Kidney glomerular epithelial cell (primary cell): Measurements from ENCODE around the gene TBC1D20.
"Not testable (repeated sequence)": the region's sequence is repeated elsewhere in the genome, so short reads cannot be mapped to it uniquely, and the experiment has no call there.

Source experiments
- DNase-seq: peaks from one replicate; lab custom pipeline; 2025; lab: John Stamatoyannopoulos, UW

TBC1D20 gene

DNA sequence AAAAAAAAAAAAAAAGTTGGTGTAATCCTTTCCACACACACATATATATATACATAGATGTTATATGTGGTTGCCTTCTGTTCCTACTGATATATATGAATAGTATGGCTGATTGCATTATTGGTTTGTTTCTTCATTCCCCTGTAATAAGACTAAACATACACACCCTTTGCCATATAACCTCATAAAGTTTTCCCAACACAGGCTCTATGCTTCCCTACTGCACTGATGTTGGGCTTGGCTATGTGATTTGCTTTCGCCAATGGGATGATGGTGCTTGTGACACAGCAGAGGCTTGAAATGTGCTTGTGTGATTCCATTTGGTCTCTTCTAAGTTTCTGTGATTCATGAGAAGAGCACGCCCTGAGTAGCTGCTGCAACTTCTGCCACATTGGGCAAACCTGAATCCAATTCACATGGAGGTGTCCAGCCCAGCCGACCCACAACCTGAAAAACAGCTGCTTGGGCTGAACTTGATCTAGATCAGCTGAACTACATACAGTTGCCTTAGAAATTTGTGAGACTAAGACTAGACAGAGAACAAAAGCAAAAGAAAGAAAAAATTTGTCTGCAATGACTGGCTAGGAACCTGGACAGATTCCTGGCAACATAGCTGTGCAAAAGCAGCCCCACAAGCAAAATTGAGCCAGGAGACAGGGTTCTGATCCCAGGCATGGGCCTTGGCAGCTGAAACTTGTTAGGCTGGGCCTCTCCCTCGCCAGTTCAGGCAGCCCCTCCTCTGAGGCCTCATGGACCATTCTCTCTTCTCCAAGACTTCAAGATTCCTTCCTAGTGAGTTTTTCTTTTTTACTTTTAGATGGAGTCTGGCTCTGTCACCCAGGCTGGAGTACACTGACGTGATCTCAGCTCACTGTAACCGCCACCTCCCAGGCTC lies 13.4 kb upstream of the TBC1D20 start:
- no peak for DNase-seq

DNA sequence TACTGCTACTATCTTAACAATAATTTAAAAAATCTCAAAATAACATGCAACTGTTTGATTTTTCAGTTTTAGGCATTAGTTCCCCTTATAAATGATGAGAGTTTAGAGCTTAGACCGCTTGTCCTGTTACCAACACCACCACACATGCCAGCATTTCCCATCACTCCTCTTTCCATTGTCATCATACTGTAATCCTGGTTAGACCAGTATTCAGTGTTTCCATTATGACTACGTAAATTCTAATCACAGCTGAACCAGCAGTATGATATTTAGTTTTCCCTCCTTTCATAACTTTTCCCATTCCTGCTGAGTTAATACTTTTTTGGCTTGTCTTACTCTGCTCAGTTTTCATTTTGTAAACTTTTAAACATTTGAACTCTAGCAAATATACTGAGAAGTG lies 12.2 kb upstream of the TBC1D20 start:
- DNase-seq: no peak

DNA sequence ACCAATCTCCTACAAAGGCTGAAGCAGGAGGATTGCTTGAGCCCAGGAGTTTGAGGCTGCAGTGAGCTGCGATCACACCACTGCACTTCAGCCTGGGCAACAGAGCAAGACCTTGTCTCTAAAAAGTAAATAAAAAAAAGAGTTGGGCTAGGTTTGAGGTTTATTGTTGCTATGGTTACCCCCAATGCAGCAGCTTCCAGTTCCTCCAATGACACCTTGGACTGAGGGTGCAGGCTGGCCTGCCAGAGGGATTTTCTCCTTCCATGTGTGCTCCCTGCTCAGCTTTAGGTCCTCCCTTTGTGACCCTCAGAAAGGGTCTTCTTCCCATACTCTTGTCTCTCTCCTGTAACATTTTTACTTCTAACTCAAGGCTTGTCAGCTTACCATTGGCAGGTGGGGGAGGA lies 10.6 kb upstream of the TBC1D20 start:
- DNase-seq: no peak

DNA sequence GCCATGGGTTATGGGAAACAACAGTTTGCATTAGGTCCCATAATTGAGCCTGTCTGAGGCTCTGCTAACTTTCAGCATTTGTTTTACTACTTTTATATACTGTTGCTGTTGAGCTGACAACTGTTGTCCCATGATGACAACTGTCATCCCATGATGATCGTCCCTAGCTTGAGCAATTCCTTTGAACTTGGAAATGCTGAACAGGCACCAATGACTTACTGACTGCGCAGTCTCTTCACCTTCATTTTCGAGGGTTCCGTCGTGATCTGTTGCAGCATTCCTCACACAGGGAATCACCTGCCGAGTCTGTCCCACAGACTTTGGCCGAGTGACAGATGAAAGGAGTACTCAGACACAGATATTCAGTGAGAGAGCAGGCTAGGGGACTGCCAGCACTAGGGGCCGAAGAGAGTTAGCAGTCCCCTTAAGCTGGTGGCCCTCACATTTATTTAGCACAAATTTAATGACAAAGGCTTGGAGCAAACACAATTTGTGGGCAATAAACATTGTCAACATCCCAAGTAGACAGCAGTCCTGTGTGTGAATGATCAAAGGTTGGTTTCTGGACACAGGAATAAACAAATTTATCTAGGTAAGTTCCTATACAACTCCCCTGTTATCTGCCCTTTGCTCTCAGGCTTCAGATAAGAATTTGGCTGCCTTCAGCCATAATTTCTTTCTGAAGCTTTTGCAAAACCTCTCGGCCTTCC lies 10.0 kb upstream of the TBC1D20 start:
- DNase-seq: no peak

DNA sequence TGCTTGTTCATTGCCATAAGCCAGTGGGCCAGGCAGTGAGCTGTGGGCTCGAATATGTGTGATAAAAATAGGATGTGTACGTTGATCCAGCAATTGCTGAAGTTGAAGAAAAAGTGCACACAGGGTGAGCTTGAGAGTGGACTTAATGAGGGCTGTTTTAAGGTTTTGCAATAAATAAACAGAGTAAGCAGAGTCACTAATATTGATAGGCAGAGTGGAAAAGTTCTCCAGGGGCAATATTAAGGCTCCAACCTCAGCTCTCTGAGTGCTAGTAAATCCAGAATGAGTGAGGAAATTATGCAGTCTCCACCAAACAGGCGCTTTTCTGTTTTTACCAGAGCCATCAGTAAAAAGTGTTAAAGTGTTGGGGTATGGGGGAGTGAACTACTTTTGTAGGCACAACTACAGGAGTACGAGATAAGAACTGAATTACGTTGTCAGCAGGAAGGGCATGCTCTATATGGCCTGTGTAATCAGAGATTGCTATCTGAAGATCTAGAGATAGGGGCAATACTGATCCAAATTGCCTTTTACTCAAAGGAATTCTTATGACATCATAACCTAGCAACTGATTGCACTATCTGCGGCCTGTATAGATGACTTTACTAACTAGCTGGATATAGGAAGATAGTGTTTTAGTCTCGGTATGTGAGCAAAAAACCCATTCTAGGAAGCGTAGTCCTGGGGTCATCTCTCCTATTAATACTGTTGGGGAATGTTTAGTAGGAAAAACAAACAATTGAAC lies 7.6 kb upstream of the TBC1D20 start:
- DNase-seq: no peak

DNA sequence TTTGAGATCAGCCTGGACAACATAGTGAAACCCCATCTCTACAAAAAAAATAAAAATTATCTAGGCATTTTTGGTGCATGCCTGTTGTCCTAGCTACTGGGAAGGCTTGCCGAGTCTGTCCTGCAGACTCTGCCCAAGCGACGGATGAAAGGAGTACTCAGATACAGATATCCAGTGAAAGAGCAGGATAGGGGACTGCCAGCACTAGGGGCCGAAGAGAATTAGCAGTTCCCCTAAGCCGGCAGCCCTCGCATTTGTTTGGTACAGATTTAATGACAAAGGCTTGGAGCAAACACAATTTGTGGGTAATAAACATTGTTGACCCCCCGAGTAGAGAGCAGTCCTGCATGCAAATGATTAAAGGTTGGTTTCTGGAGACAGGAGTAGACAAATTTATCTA lies 5.4 kb upstream of the TBC1D20 start:
- DNase-seq: no peak

DNA sequence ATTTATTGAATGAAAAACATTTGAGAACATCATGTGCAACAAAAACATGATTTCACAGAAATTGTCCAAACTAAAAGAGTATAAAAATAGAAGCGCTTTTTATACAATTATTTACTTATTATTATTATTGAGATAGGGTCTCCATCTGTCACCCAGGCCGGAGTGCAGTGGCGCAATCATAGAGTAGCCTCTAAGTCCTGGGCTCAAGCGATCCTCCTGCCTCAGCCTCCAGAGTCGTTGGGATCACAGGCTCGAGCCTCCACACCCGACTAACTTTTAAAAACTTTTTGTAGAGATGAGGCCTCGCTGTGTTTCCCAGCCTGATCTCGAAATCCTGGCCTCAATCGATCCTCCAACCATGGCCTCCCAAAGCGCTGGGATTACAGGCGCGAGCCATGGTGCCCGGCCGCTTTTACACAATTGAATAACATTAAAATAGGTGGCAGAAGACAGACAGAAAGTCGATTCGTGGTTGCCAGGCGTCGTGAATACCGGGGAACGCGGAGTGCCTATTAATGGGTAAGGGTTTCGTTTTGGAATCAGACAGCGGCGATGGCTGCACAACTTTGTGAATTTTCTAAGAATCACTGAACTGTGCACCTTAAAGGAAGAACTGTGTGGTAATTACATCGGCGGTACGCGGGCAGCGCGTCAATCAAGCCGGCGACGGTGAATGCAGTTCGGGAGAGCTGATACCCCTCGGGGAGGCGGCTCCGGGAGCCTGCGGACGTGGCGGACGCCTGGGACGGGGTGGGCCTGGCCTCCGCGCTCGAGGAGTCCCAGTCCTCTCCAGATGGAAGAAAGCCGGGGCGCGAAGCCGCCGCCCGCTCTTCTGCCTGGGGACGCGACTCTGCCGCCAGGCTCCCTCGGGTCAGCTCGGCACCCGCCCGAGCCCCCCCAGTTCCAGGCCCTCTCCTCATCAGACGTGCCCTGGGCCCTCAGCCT lies 807 bp downstream of the TBC1D20 start:
- DNase-seq: peak; percentile 32

DNA sequence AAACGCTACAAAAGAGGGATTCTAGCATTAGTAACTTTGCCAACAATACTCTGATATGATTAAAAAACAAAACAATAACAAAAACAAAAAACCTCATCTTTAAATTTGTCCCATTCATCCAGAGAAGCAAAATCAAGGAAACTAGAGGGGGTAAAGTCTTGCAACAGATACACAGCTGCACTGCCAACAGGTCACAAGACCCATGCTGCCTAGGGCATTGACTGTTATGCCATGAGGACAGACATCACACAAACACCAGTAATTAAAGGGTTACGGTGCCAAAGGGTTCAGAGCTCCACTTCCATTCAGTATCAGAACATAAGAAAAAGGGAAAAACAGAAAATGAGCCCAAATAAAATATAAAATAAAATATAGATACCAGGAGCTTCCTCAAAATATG lies 1.6 kb downstream of the TBC1D20 start:
- no peak for DNase-seq

DNA sequence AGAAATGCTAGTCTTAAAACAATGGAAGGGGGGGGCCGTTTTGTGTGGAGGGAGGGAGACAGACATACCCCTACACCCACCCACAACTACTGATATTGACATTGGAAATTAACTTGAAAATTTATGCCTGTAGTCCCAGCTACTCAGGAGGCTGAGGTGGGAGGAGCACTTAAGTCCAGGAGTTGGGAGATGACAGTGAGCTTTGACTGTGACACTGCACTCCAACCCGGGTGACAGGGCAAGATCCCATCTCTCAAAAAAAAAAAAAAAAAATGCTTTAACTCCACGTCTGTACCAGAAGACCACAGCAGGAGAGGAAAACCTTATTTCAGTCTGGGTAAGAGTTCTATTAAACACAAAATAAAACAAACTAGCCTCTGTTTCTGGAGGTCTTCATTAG lies 2.2 kb downstream of the TBC1D20 start:
- DNase-seq: no peak

DNA sequence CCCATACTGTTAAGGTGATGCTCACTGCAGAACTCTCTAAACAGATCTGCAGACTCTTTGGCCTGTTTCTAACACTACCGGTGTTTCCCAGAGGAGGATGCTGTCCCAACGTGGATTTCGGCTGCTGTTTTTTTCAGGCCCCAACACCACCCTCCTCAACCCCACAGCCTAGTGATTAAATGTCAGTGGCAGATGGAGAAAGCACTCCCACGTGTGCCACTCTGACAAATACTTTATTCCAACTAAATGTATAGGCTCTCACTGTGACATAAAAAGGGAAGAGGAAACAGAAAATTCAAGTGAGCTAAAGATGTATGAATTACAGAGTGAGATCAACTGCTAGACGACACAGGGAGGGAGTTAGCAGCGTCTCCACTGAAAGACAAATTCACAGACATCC lies 3.6 kb downstream of the TBC1D20 start:
- DNase-seq: no peak

DNA sequence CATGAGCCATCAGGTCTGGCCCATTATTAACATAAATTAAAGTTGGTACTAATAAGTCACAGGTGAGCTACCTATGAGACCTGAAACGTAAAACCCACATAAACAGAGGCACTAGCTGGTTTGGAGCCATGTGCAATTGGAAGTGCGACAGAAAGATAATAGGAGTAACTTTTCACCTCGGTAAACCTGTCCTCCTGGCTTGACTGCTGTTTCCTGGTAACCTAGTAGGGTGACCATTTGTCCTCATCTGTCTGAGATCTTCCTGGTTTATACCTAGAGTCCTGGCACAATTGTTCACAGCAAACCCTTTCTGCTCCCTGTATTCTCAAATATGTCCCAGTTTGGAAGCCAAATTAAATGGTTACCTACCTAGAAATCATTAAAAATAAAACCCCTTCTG lies 7.4 kb downstream of the TBC1D20 start:
- no peak for DNase-seq

DNA sequence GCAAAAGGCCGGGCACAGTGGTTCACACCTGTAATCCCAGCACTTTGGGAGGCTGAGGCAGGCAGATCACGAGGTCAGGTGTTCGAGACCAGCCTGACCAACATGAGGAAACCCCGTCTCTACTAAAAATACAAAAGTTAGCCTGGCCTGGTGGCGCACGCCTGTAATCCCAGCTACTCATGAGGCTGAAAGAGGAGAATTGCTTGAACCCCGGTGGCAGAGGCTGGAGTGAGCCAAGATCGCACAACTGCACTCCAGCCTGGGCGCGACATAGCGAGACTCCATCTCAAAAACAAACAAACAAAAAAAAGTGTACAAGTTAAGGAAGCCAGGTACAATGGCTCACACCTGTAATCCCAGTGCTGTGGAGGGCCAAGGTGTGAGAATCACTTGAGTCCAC lies 10.3 kb downstream of the TBC1D20 start:
- DNase-seq: not testable (repeated sequence)

DNA sequence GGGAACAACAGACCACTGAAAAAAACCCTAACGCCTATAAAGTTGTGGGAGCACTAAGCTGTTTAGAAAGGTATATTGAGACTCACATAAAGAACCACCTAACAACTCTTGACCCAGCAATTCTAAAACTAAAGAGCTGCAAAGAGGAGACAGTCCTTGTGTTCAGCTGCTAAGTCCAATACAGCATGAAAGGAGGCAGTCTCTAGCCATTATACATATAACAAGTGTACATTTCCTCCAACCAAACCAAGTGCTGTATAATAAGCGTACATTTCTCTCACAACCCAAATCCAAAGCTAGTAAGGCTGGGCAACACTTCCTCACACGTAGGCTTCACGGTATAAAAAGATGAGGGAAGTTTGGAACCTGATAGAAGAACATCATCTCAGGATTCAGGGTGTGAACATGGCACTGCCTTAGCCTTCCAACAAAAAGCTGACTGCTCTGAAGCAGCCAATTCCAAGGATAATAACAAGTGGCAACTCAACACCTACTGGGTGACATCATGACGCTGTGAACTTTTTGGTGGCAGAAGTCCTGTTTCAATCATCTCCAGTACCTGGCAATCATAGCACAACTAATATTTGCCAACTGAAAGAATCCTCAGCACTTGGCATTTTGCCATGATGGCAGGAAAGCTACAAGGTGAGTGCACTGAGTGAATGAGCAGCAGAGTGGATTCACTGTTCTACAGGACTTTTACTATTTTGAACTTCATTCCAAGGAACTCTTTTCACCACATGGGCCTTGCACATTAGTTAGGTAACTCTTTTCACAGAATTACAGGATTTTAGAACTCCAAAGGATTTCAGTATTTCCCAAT lies 16.6 kb downstream of the TBC1D20 start:
- no peak for DNase-seq

DNA sequence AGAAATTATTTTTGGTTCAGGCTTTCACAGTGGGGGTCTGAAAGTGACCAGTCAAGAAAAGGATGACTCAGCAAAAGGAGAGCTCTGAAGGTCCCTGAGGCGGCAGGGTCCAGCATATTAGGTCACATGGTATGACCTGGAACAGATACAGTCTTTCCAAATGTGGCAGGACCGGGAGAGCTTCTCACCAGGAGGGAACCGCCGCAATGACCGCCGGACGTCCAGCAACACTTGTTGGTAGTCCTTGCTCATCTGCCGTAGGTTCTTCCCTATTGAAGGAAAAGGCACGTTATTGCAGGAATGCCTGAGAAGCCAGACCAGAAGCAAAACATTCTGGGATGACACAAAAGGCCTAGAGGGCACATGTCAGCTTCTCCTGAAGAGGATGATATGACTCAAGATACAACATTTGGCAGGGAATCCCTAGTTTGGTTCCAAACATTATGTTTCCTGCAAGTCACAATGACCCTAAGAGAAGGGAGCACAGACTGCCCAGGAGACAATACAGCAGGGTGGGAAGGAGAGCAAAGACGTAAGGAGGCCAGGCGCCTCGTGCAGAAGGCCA lies 17.4 kb downstream of the TBC1D20 start:
- DNase-seq: no peak

DNA sequence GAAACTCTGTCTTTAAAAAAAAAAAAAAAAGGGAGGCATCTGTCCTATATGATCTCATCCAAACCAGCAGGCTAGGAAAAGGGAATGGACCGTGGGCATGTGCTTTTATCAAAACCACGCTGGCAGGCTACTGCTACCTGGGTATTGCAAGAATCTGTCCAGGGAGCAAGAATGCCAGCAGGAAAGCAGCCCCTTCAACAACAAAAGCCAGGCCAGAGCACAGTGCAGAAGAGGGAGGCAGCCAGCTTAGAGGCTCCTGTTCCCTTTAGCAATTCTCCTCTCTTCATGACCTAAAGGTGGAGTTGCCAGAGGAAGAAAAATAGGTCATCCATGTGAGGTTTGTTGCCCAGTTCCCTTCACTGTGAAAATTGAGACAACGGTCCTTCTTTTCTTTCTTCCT lies 18.2 kb downstream of the TBC1D20 start:
- no peak for DNase-seq

DNA sequence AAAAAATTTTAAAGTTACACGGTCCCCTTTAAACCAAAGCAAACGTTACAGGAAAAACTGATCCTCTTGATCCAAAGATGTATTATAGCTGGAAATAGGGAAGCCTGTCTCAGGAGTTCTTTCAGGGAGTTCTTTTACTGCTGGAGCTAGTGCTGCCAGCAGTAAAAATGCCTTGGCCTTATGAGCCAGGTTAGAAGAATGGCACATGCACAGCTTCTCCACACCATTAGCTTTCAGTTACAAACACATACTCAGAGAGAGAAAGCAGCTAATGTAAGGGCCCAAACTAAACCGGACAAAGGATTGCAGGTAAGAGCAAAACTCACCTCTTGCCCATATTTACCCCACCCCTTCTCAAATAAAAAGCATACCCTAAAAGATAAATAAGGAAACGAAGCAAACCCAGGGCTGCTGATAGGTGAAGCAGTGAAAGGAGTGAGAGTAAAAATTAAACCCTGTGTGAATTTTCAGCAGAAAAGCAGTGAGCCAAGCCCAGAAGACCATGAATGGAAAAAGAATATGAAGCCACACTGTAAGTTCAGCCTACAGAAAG lies 19.0 kb downstream of the TBC1D20 start:
- DNase-seq: no peak

DNA sequence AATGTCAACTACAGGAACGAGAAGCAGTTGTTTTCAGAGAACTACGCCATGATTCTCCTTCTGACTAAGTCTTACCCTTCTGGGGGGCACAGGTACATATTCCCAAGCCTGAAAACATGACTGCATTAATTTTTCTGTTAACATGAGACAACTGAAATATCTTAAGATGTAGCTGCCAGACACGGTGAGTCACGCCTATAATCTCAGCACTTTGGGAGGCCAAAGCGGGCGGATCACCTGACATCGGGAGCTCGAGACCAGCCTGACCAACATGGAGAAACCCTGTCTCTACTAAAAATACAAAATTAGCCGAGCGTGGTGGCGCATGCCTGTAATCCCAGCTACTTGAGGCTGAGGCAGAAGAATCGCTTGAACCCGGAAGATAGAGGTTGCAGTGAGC lies 21.7 kb downstream of the TBC1D20 start:
- no peak for DNase-seq

DNA sequence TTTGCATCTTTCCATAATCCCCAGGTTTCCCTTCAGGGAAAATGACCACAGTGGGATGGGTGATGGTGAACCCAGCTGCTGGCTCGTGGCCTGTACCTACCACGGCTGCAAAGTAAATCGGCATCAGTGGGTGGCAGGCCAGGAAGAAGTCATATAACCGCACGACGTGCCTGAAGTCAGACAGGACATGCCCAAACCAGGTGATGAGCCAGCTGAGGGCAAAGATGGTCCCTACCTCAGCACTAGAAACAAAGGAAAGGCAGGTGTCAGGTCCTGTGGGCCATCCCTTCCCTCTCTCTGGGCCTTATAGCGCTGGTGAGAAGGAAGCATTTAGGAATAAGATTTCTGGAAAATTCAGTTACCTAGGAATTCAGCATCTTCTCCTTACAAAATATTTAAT lies 22.2 kb downstream of the TBC1D20 start:
- no peak for DNase-seq

DNA sequence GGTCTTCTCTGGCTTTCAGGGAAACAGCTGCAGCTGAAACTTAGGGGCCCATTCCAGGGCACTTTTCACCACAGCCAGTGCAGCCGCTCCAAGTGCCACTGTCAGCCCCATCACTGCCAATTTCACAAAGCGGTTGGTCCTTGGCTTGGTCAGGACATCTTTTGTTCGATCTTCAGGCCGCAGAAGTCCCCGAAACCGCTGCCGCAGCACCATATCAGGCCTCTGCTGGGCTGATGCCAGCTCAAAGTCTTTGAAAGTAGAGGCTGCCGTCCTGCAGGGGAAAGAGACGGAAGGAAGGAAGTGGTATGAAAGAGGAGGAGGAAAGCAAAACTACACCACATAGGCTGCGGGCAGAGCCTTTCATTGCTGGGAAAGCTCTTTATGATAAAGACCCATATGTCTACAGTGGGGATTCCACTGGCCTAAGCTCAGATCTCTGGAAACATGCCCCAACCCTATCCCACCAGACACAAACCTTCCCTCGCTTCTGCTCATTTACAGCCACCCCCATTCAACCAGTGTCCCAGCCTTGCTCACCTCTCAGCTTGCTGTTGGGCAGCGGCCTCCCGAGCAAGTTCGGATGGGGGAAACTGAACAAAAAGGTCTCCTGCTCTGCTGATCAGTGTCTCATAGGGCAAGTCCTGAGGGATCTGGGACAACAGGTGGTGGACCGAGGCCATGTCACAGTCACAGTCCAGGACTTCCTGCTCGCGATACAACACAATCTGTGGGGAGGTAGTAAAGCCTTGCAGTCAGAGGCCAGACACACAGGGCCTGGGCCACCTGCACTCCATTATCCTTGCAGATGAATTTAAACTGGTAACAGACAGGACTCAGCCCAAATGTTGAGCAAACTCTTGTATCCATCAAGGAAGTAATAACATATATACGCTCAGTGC lies 23.5 kb downstream of the TBC1D20 start:
- no peak for DNase-seq
